ENCODE measurements around the gene CEL. TPM values are rescaled to one million over a fixed set of nuclear protein-coding genes. Genes with fewer than 3 reads are reported as not detected.

CEL gene
- total RNA-seq, 1 donor from 2014 or later = 2.0 TPM

Other genes starting within 250 kb of the CEL start
- not detected in 2 replicates for gene AK8, start 183.7 kb upstream of the CEL start, total RNA-seq
- 1.1 and 1.3 TPM in 2 replicates for gene SPACA9, start 183.1 kb upstream of the CEL start, total RNA-seq
- gene TSC1, start 117.4 kb upstream of the CEL start, total RNA-seq = 29.1 and 29.8 TPM in 2 replicates
- gene GFI1B, start 83.3 kb upstream of the CEL start, total RNA-seq = not detected in 2 replicates
- 81.6 and 89.7 TPM in 2 replicates for gene GTF3C5, start 31.0 kb upstream of the CEL start, total RNA-seq
- gene RALGDS, start 59.3 kb downstream of the CEL start, total RNA-seq = 78.8 and 85.8 TPM in 2 replicates
- 6.8 and 7.4 TPM in 2 replicates for gene GBGT1, start 101.9 kb downstream of the CEL start, total RNA-seq
- not detected in 2 replicates for gene OBP2B, start 147.3 kb downstream of the CEL start, total RNA-seq
- 0.14 and 0.30 TPM in 2 replicates for gene ABO, start 213.2 kb downstream of the CEL start, total RNA-seq

Data from activated T-helper 2 cell treated with anti-CD3 and anti-CD28 coated beads, Interferon-gamma antibody, Interleukin-2, Interleukin-4, amounts not matched to agents 10 μg/mL and 5 μg/mL and 100 μg/mL, durations not matched to agents 14 hours and 24 hours and 36 hours (primary cell).